Upper lobe of right lung (tissue), 1 donor: ENCODE data around the gene EYA2. TPM values are rescaled to one million over a fixed set of nuclear protein-coding genes. Genes with fewer than 3 reads are reported as not detected.

Source experiments
- ATAC-seq: fragments of 200-7000 bp; cut with Tn5 transposase; one replicate; pipeline ENCODE4 v1.9.1; 2020; ENCODE audit warnings: mild to moderate bottlenecking, moderate library complexity
- DNase-seq: peaks from one replicate; pipeline ENCODE4 v3.0.0-alpha.2; 2020
- H3K27ac ChIP-seq: fragments of 200-600 bp; one replicate; pipeline ENCODE4 v1.8.0; 2022
- H3K27me3 ChIP-seq: fragments of 200-600 bp; one replicate; pipeline ENCODE4 v1.8.0; 2022; ENCODE audit warnings: mild to moderate bottlenecking
- H3K36me3 ChIP-seq: fragments of 200-600 bp; one replicate; pipeline ENCODE4 v1.8.0; 2022
- H3K4me1 ChIP-seq: fragments of 200-600 bp; one replicate; pipeline ENCODE4 v1.8.0; 2022
- H3K4me3 ChIP-seq: fragments of 200-600 bp; one replicate; pipeline ENCODE4 v1.8.0; 2022; ENCODE audit warnings: mild to moderate bottlenecking
- H3K9me3 ChIP-seq: fragments of 200-600 bp; one replicate; pipeline ENCODE4 v1.8.0; 2022
- intact Hi-C: fragments of 100-400 bp; cut with DNase I; formaldehyde crosslinking; loops from one replicate; pipeline ENCODE4 v1.11.0; 2022
- total RNA-seq: library from RNA; stranded (reverse); fragmentation: NEBNext Ultra II Directional; extraction: Animal tissue kit (Norgen Biotek cat#: 25700); gene quantifications from one replicate; pipeline ENCODE4 v1.2.1, GENCODE V29; 2021
- TF ChIP-seq, protein P1 (sequence below): fragments of 200-600 bp; IDR thresholded peaks from one replicate; pipeline ENCODE4 v1.8.0; 2022; ENCODE audit warnings: antibody characterized with exemption
- donor health status: DM: no; HTN: yes; CAD: no; lungs with severe emphysema.

Gene EYA2
- total RNA-seq, 1 donor from 2014 or later, result 1.8 TPM

DNA sequence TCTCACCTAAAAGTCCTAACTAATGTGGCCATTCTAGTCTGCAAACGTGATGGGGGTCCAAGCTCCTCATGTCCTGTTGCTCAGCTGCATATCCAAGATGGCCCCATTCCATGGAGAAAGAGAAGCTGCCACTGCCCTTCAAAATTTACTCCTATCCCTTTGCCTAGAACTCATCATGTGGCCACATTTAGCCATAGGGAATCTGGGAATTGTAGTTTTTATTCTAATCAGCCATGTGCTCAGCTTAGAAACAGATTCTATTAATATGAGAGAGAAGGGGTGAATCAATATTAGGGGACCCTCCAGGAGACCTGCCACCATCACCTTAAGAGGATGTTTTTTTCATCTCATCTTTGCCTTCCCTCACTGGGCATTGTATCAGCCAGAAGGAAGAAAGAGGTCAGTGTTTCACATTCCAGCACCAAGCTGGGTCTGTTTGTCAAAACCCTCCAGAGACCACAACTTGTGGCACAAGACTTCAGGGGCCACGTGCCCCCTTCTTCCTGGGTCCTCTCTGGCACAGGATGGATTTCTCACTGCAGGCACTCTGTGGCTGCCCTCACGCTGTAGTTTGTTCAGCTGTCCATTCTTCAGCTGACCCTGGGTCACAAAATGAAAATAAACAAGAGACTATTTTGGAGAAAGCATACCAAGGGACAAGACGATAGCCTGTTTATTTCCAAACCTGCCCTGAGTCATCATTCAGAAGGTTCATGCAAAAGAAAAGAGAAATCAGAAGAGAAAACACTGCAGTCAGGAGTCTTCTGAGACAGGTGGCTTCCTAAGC lies 172.0 kb downstream of the EYA2 start:
- no peak overlapping the region for H3K4me3 ChIP-seq
- H3K4me1 ChIP-seq, result no peaks in the 10 kb centered on the region
- DNase-seq (no peak), ATAC-seq (no peak)
- H3K27ac ChIP-seq, result no peak overlapping the region
- H3K36me3 ChIP-seq, result no peaks in the 10 kb centered on the region
- H3K27me3 ChIP-seq, result no peaks in the 10 kb centered on the region
- TF ChIP-seq, protein P1, sequence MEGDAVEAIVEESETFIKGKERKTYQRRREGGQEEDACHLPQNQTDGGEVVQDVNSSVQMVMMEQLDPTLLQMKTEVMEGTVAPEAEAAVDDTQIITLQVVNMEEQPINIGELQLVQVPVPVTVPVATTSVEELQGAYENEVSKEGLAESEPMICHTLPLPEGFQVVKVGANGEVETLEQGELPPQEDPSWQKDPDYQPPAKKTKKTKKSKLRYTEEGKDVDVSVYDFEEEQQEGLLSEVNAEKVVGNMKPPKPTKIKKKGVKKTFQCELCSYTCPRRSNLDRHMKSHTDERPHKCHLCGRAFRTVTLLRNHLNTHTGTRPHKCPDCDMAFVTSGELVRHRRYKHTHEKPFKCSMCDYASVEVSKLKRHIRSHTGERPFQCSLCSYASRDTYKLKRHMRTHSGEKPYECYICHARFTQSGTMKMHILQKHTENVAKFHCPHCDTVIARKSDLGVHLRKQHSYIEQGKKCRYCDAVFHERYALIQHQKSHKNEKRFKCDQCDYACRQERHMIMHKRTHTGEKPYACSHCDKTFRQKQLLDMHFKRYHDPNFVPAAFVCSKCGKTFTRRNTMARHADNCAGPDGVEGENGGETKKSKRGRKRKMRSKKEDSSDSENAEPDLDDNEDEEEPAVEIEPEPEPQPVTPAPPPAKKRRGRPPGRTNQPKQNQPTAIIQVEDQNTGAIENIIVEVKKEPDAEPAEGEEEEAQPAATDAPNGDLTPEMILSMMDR, result no peak
- intact Hi-C loops, result no loop called here
- H3K9me3 ChIP-seq, result peaks cover 20% of the 10 kb centered on the region

DNA sequence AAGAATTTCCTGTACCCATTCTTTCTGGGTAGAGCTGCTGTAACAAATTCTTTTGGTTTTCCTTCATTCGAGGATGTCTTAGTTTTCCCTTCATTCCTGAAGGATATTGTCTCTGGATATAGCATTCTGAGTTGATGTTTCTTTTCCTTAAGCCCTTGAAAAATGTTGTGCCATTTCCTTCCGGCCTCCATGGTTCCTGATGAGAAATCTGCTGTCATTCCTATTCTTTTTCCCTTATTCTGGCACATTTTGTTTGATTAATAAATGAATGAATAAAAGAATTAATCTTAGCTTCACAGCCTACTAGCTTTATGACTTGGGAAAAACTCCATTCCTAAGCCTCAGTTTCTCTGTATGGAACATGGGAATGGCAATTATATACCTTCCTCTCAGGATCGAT lies 173.1 kb downstream of the EYA2 start:
- Histone ChIP-seq H3K27ac (no peak overlapping the region), H3K27me3 (no peaks in the 10 kb centered on the region), H3K36me3 (no peaks in the 10 kb centered on the region), H3K4me3 (no peak overlapping the region), H3K4me1 (no peaks in the 10 kb centered on the region), H3K9me3 (peaks cover 20% of the 10 kb centered on the region)
- ATAC-seq, result no peak
- intact Hi-C loops, result no loop called here
- no peak for DNase-seq
- TF ChIP-seq, protein P1, result no peak

DNA sequence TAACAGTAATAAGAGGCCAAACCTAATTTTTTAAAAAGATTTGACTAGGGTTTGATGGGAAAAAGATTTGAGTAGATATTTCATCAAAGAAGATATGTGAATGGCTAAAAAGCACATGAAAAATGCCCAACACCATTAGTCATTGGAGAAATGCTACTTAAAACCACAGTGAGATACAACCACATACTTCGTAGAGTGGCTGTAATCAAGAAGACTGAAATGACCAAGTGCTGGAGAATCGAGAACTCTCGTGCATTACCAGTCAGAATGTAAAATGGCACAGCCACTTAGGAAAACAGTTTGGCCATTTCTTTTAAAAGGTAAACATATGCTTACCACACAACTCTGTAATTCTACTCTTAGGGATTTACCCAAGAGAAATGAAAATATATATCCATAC lies 175.5 kb downstream of the EYA2 start:
- ATAC-seq, result no peak
- no peaks in the 10 kb centered on the region for H3K27me3 ChIP-seq
- no peaks in the 10 kb centered on the region for H3K36me3 ChIP-seq
- intact Hi-C loops, result no loop called here
- TF ChIP-seq, protein P1, result no peak
- H3K4me3 ChIP-seq, result no peak overlapping the region
- H3K9me3 ChIP-seq, result peaks cover 20% of the 10 kb centered on the region
- no peaks in the 10 kb centered on the region for H3K4me1 ChIP-seq
- no peak for DNase-seq
- no peak overlapping the region for H3K27ac ChIP-seq

DNA sequence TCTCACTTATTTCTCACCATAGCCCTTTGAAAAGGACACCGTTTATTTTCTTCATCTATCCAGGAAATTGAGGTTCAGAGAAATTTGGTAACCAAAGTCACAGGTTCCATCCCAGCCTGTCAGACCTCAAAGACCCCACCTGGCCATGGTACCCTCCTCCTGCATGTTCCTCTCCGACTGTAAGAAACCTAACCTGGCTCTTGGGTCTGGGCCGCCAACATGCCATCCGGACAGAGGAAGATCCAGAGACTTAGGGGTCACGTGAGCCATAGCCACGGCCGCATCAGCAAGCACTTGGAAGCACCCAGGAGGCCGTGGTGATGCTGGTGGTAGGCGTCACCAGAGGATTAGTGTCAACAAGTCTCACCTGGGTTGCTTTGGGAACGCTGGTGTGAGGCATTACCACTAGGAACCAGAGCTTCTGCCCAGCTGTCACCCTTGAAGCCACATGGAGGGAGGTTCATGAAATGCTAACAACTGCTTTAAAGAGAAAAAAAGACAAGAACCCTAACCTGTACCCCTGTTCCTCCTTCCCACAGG lies 177.1 kb downstream of the EYA2 start:
- H3K4me3 ChIP-seq, result no peak overlapping the region
- no peak for ATAC-seq
- no peak overlapping the region for H3K27ac ChIP-seq
- H3K27me3 ChIP-seq, result no peaks in the 10 kb centered on the region
- intact Hi-C loops, result no loop called here
- TF ChIP-seq, protein P1, result no peak
- no peak for DNase-seq
- peaks cover 25% of the 10 kb centered on the region for H3K9me3 ChIP-seq
- H3K36me3 ChIP-seq, result no peaks in the 10 kb centered on the region
- no peaks in the 10 kb centered on the region for H3K4me1 ChIP-seq

DNA sequence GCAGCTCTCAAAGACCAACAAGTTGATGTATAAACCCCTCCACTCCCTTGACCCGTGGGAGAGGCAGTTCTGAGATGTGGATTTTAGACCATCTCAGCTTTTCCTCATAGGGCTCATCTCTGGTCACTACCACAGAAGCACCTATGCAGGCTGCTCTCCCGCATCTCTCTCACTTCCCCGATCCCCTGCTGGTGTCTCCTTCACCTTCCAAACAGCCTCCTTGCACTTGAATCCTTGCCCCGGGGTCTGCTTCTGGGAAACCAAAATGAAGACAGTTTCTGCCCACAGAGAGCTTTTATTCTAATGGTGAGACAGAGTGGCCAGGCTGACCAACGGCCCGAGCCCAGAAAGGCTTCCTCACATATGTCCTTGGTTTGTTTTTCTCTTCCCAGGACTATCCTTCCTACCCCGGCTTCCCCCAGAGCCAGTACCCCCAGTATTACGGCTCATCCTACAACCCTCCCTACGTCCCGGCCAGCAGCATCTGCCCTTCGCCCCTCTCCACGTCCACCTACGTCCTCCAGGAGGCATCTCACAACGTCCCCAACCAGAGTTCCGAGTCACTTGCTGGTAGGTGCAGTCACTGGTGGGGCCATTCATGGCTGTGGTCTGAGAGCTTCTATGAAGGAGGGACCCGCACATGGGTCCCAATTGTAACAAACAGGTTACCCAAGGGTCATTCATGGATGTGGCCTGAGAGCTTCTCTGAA lies 179.3 kb downstream of the EYA2 start:
- ATAC-seq (no peak), DNase-seq (no peak)
- Histone ChIP-seq H3K9me3 (peaks cover 6% of the 10 kb centered on the region), H3K4me3 (no peak overlapping the region), H3K4me1 (no peaks in the 10 kb centered on the region), H3K27ac (no peak overlapping the region), H3K36me3 (no peaks in the 10 kb centered on the region), H3K27me3 (no peaks in the 10 kb centered on the region)
- TF ChIP-seq, protein P1, result no peak
- intact Hi-C loops, result no loop called here
